ENCODE results near the gene POLE.

DNA sequence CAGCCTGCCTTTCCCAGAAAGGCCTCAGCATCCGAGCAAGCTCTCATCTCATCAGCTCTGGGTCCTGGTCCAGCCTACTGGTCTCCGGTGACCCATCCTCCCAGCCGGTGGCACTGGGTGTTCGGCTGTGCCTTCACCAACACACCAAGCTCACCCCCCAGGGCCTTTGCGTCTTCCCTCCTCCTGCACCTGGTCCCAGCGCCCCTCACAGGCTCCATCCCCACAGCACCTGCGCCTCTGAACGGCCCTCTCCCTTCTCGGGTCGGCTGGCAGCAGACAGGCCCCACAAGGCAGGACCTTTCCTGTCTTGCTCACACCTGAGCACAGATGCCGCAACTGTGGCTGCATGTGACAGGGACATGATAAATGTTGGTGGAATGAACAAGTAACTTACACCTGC lies 55.5 kb downstream of the POLE start:
- TF ChIP-seq POLR2A (IDR thresholded peaks at IDR 0.05), result no peak
- TF ChIP-seq, protein P1, sequence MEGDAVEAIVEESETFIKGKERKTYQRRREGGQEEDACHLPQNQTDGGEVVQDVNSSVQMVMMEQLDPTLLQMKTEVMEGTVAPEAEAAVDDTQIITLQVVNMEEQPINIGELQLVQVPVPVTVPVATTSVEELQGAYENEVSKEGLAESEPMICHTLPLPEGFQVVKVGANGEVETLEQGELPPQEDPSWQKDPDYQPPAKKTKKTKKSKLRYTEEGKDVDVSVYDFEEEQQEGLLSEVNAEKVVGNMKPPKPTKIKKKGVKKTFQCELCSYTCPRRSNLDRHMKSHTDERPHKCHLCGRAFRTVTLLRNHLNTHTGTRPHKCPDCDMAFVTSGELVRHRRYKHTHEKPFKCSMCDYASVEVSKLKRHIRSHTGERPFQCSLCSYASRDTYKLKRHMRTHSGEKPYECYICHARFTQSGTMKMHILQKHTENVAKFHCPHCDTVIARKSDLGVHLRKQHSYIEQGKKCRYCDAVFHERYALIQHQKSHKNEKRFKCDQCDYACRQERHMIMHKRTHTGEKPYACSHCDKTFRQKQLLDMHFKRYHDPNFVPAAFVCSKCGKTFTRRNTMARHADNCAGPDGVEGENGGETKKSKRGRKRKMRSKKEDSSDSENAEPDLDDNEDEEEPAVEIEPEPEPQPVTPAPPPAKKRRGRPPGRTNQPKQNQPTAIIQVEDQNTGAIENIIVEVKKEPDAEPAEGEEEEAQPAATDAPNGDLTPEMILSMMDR (IDR thresholded peaks at IDR 0.05), result no peak

All from Peyer's patch (tissue), 4 donors.